Gastrocnemius medialis (tissue), 4 donors: Measurements from ENCODE around the gene ACOT4. TPM values are rescaled to one million over a fixed set of nuclear protein-coding genes. Genes with fewer than 3 reads are reported as not detected.
"Not testable (repeated sequence)": the region's sequence is repeated elsewhere in the genome, so short reads cannot be mapped to it uniquely, and the experiment has no call there.

Experiments
- ATAC-seq, 2 donors: fragments of 150-250 bp; one replicate each; pipeline ENCODE4 v1.9.1; 2016
- DNase-seq, 2 donors: peaks; one replicate each; pipeline ENCODE4 v3.0.0-alpha.2; 2019
- H3K27ac ChIP-seq, 4 donors: fragments of 200-600 bp; sonication (generic); 1 replicate in 1 of 4; 2 replicates in 3 of 4; pipeline ENCODE4 v1.5.1; 2016 to 2018; ENCODE audit warnings: mild to moderate bottlenecking in 2 of 4, moderate library complexity in 1 of 4
- H3K27me3 ChIP-seq, 3 donors: fragments of 200-600 bp; sonication (generic) in 2 of 3; 1 replicate in 1 of 3; 2 replicates in 2 of 3; pipeline versions ENCODE4 v1.5.1 to v1.6.0; 2016 to 2019; ENCODE audit warnings: mild to moderate bottlenecking in 1 of 3, moderate library complexity in 1 of 3
- H3K36me3 ChIP-seq, 2 donors: fragments of 200-600 bp; sonication (generic) in 1 of 2; one replicate each; pipeline ENCODE4 v1.5.1; 2017 to 2018
- H3K4me1 ChIP-seq, 2 donors: fragments of 200-600 bp; sonication (generic) in 1 of 2; one replicate each; pipeline ENCODE4 v1.5.1; 2016 to 2017; ENCODE audit warnings: mild to moderate bottlenecking in 2 of 2
- H3K4me3 ChIP-seq, 4 donors: fragments of 200-600 bp; sonication (generic) in 3 of 4; 1 replicate in 1 of 4; 2 replicates in 3 of 4; pipeline ENCODE4 v1.5.1; 2016 to 2019; ENCODE audit warnings: mild to moderate bottlenecking in 2 of 4
- H3K9me3 ChIP-seq, 3 donors: fragments of 200-600 bp; sonication (generic) in 2 of 3; 1 replicate in 1 of 3; 2 replicates in 2 of 3; pipeline ENCODE4 v1.5.1; 2016 to 2019
- POLR2A ChIP-seq, 2 donors: fragments of 450-650 bp; IDR thresholded peaks; one replicate each; pipeline ENCODE4 v1.6.1; 2017; ENCODE audit warnings: antibody characterized with exemption in 2 of 2, mild to moderate bottlenecking in 2 of 2, moderate library complexity in 2 of 2
- in situ Hi-C, 4 donors: fragments of 200-750 bp; cut with MboI; loops; one replicate each; pipeline versions ENCODE4 v1.15.0 to v1.8.0; 2017; ENCODE audit warnings: low sequenced_read_pairs in 4 of 4
- intact Hi-C: fragments of 100-400 bp; cut with DNase I; formaldehyde crosslinking; loops from one replicate; pipeline ENCODE4 v1.15.1; 2023; ENCODE audit warnings: low total_unique reads
- total RNA-seq, 4 donors: library from RNA; depleted of rRNA; stranded (reverse); fragments of >200 nt; gene quantifications; one replicate each; pipeline versions ENCODE4 v1.1.0 to v1.2.3, GENCODE V29; 2016
- TF ChIP-seq, protein P1 (sequence below), 5 experiments: fragments of 450-650 bp in 3 of 5; fragments of 200-600 bp in 2 of 5; sonication (generic) in 2 of 5; IDR thresholded peaks in 4 of 5; conservative IDR thresholded peaks in 1 of 5; 1 replicate in 4 of 5; 2 replicates in 1 of 5; pipeline ENCODE4 v1.5.1; 2016 to 2019; ENCODE audit warnings: antibody characterized with exemption in 5 of 5, mild to moderate bottlenecking in 3 of 5, moderate library complexity in 3 of 5

Gene ACOT4
- total RNA-seq, 4 donors from 2014 or later, result 0.40 to 1.2 (median 0.75) TPM

DNA sequence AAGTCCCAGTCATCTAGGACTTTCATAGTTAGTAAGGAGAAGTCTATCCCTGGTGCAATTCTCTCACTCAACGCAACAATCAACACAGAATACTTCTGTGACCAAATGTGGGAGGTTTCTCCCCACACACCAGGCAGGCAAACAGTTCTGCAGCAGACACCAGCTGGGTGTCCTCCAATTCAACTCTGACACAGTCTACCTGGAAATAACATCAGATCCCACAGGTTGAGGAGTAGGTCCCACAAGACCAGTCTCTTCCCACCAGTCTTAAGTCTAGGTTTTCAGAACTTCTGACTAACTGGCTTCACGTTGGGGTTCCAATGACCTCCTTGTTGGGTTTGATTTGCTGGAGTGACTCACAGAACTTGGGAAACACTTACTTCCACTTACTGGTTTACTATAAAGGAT, 35.5 kb downstream of the ACOT4 start:
- no peak for ATAC-seq
- intact Hi-C loops, result no loop called here
- no peak for TF ChIP-seq POLR2A (IDR thresholded peaks at IDR 0.05)
- TF ChIP-seq, protein P1, sequence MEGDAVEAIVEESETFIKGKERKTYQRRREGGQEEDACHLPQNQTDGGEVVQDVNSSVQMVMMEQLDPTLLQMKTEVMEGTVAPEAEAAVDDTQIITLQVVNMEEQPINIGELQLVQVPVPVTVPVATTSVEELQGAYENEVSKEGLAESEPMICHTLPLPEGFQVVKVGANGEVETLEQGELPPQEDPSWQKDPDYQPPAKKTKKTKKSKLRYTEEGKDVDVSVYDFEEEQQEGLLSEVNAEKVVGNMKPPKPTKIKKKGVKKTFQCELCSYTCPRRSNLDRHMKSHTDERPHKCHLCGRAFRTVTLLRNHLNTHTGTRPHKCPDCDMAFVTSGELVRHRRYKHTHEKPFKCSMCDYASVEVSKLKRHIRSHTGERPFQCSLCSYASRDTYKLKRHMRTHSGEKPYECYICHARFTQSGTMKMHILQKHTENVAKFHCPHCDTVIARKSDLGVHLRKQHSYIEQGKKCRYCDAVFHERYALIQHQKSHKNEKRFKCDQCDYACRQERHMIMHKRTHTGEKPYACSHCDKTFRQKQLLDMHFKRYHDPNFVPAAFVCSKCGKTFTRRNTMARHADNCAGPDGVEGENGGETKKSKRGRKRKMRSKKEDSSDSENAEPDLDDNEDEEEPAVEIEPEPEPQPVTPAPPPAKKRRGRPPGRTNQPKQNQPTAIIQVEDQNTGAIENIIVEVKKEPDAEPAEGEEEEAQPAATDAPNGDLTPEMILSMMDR (IDR thresholded peaks at IDR 0.05 in 4 of 5, conservative IDR thresholded peaks at IDR 0.05 in 1 of 5), result no peak
- H3K4me1 ChIP-seq, result no peaks in the 10 kb centered on the region
- no peaks in the 10 kb centered on the region for H3K36me3 ChIP-seq
- in situ Hi-C loops, result no loop called here
- H3K9me3 ChIP-seq, result no peaks in the 10 kb centered on the region
- H3K27ac ChIP-seq, result no peak overlapping the region
- no peak overlapping the region for H3K4me3 ChIP-seq
- no peak for DNase-seq
- no peaks in the 10 kb centered on the region for H3K27me3 ChIP-seq

DNA sequence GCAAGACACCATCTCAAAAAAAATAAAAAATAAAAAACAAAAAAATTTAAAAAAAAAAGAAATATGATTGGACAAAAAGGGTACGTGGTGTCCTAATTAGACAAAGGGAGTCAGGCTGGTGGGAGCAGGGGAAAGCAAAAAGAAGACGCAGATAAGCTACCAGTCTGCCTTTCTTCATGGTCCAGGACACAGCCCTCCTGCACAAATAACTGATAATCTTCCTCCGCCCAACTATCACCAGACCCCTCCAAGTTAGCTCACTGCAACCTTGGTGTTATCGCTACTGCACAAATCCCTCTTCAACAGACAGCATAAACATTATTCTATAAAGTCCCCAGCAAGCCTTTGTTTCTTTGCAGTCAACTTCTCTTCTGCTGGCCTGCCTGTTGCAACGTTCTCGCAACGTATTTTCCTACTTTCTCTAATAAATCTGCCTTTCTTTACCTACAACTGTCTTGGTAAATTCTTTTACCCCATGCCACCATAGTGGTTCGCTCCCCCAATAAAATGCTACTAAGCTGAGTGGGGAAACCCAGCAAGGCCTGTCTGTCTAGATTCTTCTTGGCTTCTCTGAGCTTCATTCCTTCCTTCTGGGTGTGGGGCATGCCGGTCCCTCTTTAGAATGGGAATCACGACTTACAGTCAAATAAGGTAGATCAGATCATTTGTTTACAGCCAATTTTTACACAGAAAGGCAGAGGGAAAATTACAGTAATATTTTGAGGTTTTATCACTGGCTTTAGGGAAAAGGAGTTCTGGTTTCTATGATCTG, 38.5 kb downstream of the ACOT4 start:
- no peaks in the 10 kb centered on the region for H3K9me3 ChIP-seq
- DNase-seq, result no peak
- intact Hi-C loops (loop anchor here (5.0 kb wide), 2 partner anchors 63 to 138 kb away; partner anchors contain the start of genes ACOT2 and RIOX1), in situ Hi-C loops (loop anchor here in 3 of 4 donors (10.0 kb wide), 2 partner anchors 95 to 125 kb away; no protein-coding TSS in a partner anchor)
- no peak overlapping the region for H3K27ac ChIP-seq
- TF ChIP-seq POLR2A (IDR thresholded peaks at IDR 0.05), result no peak
- TF ChIP-seq, protein P1 (IDR thresholded peaks at IDR 0.05 in 4 of 5, conservative IDR thresholded peaks at IDR 0.05 in 1 of 5), result no peak
- peaks cover 5 to 11% of the 10 kb centered on the region in 2 donors for H3K4me1 ChIP-seq
- H3K27me3 ChIP-seq, result no peaks in the 10 kb centered on the region
- no peak overlapping the region for H3K4me3 ChIP-seq
- no peaks in the 10 kb centered on the region for H3K36me3 ChIP-seq
- no peak for ATAC-seq

DNA sequence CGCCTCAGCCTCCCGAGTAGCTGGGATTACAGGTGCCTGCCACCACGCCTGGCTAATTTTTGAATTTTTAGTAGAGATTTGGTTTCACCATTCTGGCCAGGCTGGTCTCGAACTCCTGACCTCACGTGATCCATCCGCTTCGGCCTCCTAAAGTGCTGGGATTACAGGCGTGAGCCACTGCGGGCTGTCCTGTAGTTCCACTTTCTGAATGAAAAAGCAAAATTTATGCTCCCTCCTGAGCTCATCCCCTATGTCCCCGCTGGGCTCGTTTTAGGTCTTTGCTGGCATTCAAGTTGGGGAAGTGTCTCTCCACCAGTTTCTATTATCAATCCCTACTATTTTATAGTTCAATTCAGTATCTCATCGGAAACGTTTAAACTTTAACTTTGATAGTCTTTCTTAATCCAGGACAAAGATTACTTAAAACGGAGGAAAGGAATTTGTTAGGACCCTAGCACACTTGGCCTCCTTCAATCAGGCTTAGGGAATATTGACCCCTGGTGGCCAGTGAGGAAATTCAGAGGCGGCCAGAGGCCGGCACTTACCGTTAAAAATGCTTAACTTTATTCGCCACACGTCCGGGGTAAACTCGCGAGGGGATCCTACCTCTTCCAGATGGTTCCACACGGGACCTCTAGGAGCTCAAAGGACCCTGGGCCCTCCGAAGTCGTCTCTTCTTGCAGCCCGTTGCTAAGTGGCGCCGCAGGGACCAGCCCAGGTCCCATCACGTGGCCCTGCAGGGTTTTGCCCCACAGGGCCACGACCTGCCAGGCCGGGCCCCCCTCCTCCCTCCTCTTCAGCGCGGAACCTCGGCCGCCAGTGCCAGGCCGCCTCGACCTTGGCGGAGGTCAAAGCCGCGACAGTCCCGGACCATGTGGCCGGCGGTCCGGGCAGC, 41.7 kb downstream of the ACOT4 start:
- peak; percentile 81 to 82 for ATAC-seq
- Histone ChIP-seq H3K4me3 (peak overlapping the region; percentile 69 to 80 (median 71)), H3K27me3 (no peaks in the 10 kb centered on the region), H3K9me3 (no peaks in the 10 kb centered on the region), H3K27ac (peak overlapping the region; percentile 80 to 83 (median 82)), H3K36me3 (no peaks in the 10 kb centered on the region), H3K4me1 (peaks cover 5 to 11% of the 10 kb centered on the region in 2 donors)
- in situ Hi-C loops (loop anchor here in 3 of 4 donors (10.0 kb wide), 2 partner anchors 91 to 129 kb away; no protein-coding TSS in a partner anchor), intact Hi-C loops (loop anchor here (1.0 to 5.0 kb wide), 3 partner anchors 66 to 141 kb away; partner anchors contain the start of genes ACOT2 and RIOX1)
- TF ChIP-seq POLR2A (IDR thresholded peaks at IDR 0.05), result no peak
- TF ChIP-seq, protein P1 (IDR thresholded peaks at IDR 0.05 in 4 of 5, conservative IDR thresholded peaks at IDR 0.05 in 1 of 5), result peak; percentile 86 to 94 (median 88)
- peak; percentile 24 to 65 for DNase-seq

DNA sequence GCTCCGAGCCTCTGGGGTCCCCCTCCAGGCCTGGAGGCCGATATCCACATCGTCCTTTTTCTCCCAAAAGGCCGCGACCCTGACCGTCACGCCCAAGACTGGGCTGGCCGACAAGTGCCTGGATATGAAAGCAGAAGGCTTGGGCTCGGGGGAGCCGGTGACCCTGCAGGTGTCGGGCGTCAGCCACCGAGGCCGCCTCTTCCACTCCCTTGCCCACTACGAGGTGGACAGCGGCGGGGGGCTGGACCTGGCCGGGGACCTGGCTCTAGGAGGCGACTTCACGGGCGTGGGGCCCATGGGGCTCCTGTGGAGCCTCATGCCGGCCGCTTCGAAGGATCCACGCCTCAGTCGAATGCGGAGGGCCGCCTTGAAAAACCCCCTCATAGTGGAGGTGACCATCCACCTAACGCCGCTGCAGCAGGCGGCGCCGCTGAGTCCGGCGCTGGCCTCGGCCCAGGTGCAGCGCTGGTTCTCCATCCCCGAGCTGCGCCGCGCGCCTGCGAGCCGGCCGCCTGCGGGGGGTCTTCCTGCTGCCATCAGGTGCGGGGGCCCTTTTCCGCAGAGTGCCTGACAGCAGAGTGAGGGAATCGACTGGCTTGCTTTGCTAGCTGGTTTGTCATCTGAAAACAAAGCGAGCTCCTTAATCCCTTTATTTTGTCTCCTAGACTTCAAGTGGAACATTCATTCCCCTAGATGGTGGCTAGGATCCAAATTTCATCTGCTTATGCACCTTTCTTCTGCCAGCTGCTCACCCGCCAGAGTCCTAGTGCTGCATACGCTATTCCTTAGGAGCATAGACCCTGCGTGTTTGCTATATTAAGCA, 42.5 kb downstream of the ACOT4 start:
- Histone ChIP-seq H3K4me1 (peaks cover 5 to 11% of the 10 kb centered on the region in 2 donors), H3K4me3 (peak overlapping the region; percentile 69 to 80 (median 71)), H3K27me3 (no peaks in the 10 kb centered on the region), H3K27ac (peak overlapping the region; percentile 80 to 83 (median 82)), H3K9me3 (no peaks in the 10 kb centered on the region), H3K36me3 (no peaks in the 10 kb centered on the region)
- peak; percentile 7 to 39 for DNase-seq
- in situ Hi-C loops (loop anchor here in 3 of 4 donors (10.0 kb wide), 2 partner anchors 91 to 129 kb away; no protein-coding TSS in a partner anchor), intact Hi-C loops (loop anchor here (5.0 kb wide), 2 partner anchors 67 to 142 kb away; partner anchors contain the start of genes ACOT2 and RIOX1)
- peak; percentile 84 to 87 for ATAC-seq
- no peak for TF ChIP-seq POLR2A (IDR thresholded peaks at IDR 0.05)
- TF ChIP-seq, protein P1 (IDR thresholded peaks at IDR 0.05 in 4 of 5, conservative IDR thresholded peaks at IDR 0.05 in 1 of 5), result peak in 2 of 5 experiments; percentile 40 to 47

DNA sequence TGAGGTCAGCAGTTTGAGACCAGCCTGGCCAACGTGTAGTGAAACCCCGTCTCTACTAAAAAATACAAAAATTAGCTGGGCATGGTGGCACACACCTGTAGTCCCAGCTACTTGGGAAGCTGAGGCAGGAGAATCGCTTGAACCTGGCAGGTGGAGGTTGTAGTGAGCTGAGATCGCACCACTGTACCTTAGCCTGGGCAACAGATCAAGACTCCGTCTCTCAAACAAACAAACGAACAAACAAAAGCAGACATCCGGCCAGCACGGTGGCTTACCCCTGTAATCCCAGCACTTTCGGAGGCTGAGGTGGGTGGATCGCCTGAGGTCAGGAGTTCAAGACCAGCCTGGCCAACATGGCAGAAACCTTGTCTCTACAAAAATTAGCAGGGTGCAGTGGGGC, 44.7 kb downstream of the ACOT4 start:
- H3K27ac ChIP-seq, H3K36me3 ChIP-seq, H3K27me3 ChIP-seq, DNase-seq, H3K9me3 ChIP-seq, ATAC-seq, intact Hi-C loops, H3K4me3 ChIP-seq: not testable (repeated sequence)
- in situ Hi-C loops, result loop anchor here (5.0 to 10.0 kb wide), 3 partner anchors 88 to 132 kb away; no protein-coding TSS in a partner anchor
- H3K4me1 ChIP-seq, result peaks cover 5 to 11% of the 10 kb centered on the region in 2 donors
